SK-N-SH (cell line): ENCODE measurements around the gene TMEM151A. TPM values are rescaled to one million over a fixed set of nuclear protein-coding genes. Genes with fewer than 3 reads are reported as not detected.

Experiments
- CTCF ChIA-PET: fragments of 300-600, 350-600 bp; formaldehyde crosslinking; extraction: SDS; loops from one replicate; lab custom pipeline; 2021; lab: Yijun Ruan, JAX
- POLR2A ChIA-PET: fragments of 350-600 bp; sonication (Branson Sonifier 250); formaldehyde crosslinking; extraction: SDS; loops from one replicate; lab custom pipeline; 2020; ENCODE audit warnings: antibody characterized with exemption, inconsistent platforms; lab: Yijun Ruan, JAX
- DNase-seq: peaks from one replicate; pipeline ENCODE4 v3.0.0; 2012
- H2AFZ ChIP-seq: fragments of 200-600 bp; sonication (generic); 2 replicates; pipeline ENCODE4 v1.8.1; 2016; ENCODE audit warnings: antibody characterized with exemption, mild to moderate bottlenecking, low read depth
- H3F3A ChIP-seq: fragments of 200-600 bp; sonication (generic); replicated peaks from 2 replicates; pipeline ENCODE3; 2016; ENCODE audit warnings: antibody characterized with exemption, mild to moderate bottlenecking; ENCODE audit not compliant: insufficient read depth
- H3K27ac ChIP-seq, 2 experiments: fragments of 200-500 bp in 1 of 2; fragments of 200-600 bp in 1 of 2; sonication (Bioruptor generic) in 1 of 2; sonication (generic), shearing (Covaris generic) in 1 of 2; 2 replicates each; pipeline versions ENCODE4 v1.5.1 to v1.6.1; 2014 to 2016; ENCODE audit warnings: low read depth in 2 of 2, inconsistent platforms in 1 of 2, low read length in 1 of 2, mild to moderate bottlenecking in 1 of 2, mixed read lengths in 1 of 2
- H3K27me3 ChIP-seq: fragments of 200-600 bp; sonication (generic), shearing (Covaris generic); 2 replicates; pipeline ENCODE4 v1.6.1; 2016; ENCODE audit warnings: mixed run types; ENCODE audit not compliant: insufficient read depth
- H3K36me3 ChIP-seq, 2 experiments: fragments of 200-500 bp in 1 of 2; fragments of 200-600 bp in 1 of 2; sonication (Bioruptor generic) in 1 of 2; sonication (generic) in 1 of 2; replicated peaks in 1 of 2; 2 replicates each; pipeline versions ENCODE3 to v1.5.1; 2014 to 2016; ENCODE audit warnings: low read length in 1 of 2, mild to moderate bottlenecking in 1 of 2; ENCODE audit not compliant: insufficient read depth in 2 of 2, control insufficient read depth in 1 of 2
- H3K4me1 ChIP-seq, 2 experiments: fragments of 200-500 bp in 1 of 2; fragments of 200-600 bp in 1 of 2; sonication (Bioruptor generic) in 1 of 2; sonication (generic), shearing (Covaris generic) in 1 of 2; 2 replicates each; pipeline versions ENCODE4 v1.5.1 to v1.6.1; 2014 to 2016; ENCODE audit warnings: low read depth in 1 of 2, low read length in 1 of 2, mixed run types in 1 of 2; ENCODE audit not compliant: insufficient read depth in 2 of 2, control insufficient read depth in 1 of 2
- H3K4me2 ChIP-seq: fragments of 200-600 bp; sonication (generic), shearing (Covaris generic); 2 replicates; pipeline ENCODE4 v1.6.1; 2017; ENCODE audit warnings: mixed run types
- H3K4me3 ChIP-seq, 2 experiments: fragments of 200-500 bp in 1 of 2; fragments of 200-600 bp in 1 of 2; sonication (Bioruptor generic) in 1 of 2; sonication (generic), shearing (Covaris generic) in 1 of 2; 2 replicates each; pipeline versions ENCODE4 v1.5.1 to v1.8.1; 2014 to 2016; ENCODE audit warnings: low read depth in 2 of 2, inconsistent platforms in 1 of 2, low read length in 1 of 2, mild to moderate bottlenecking in 1 of 2, mixed read lengths in 1 of 2, moderate library complexity in 1 of 2
- H3K79me2 ChIP-seq: fragments of 200-600 bp; sonication (generic); 2 replicates; pipeline ENCODE4 v1.8.1; 2017; ENCODE audit warnings: mild to moderate bottlenecking; ENCODE audit not compliant: insufficient read depth
- H3K9ac ChIP-seq: fragments of 200-600 bp; sonication (generic); 2 replicates; pipeline ENCODE4 v1.6.1; 2017; ENCODE audit warnings: mixed run types
- H3K9me2 ChIP-seq: fragments of 200-600 bp; sonication (generic); 2 replicates; pipeline ENCODE4 v1.6.1; 2017; ENCODE audit warnings: mixed run types
- H3K9me3 ChIP-seq: fragments of 200-600 bp; sonication (generic); 2 replicates; pipeline ENCODE4 v1.6.1; 2017; ENCODE audit warnings: mixed run types, mild to moderate bottlenecking, moderate library complexity
- H4K20me1 ChIP-seq: fragments of 200-600 bp; sonication (generic); 2 replicates; pipeline ENCODE4 v1.6.1; 2017; ENCODE audit warnings: mild to moderate bottlenecking, mixed run types; ENCODE audit not compliant: insufficient read depth
- CHD2 ChIP-seq: fragments of 150-350 bp; IDR thresholded peaks from 2 replicates; pipeline ENCODE4 v1.6.1; 2018; ENCODE audit warnings: low read length; ENCODE audit not compliant: partially characterized antibody
- GABPA ChIP-seq: IDR thresholded peaks from 2 replicates; pipeline ENCODE4 v1.4.0; 2012; ENCODE audit warnings: low read depth, mild to moderate bottlenecking
- MEF2A ChIP-seq: IDR thresholded peaks from 2 replicates; pipeline ENCODE4 v1.4.0; 2012; ENCODE audit warnings: low read depth, borderline replicate concordance
- NFIC ChIP-seq: IDR thresholded peaks from 2 replicates; pipeline ENCODE4 v1.4.0; 2012; ENCODE audit warnings: borderline replicate concordance
- NRF1 ChIP-seq: IDR thresholded peaks from 2 replicates; pipeline ENCODE4 v1.6.1; 2012; ENCODE audit warnings: low read depth, mild to moderate bottlenecking, low read length
- POLR2AphosphoS5 ChIP-seq: IDR thresholded peaks from 2 replicates; pipeline ENCODE4 v1.6.1; 2012; ENCODE audit warnings: low read depth, low read length
- RFX5 ChIP-seq: IDR thresholded peaks from 2 replicates; pipeline ENCODE4 v1.6.1; 2012; ENCODE audit warnings: mild to moderate bottlenecking, improper control_type of control experiment, low read length
- TCF12 ChIP-seq: IDR thresholded peaks from 2 replicates; pipeline ENCODE4 v1.4.0; 2012
- YY1 ChIP-seq: IDR thresholded peaks from 2 replicates; pipeline ENCODE4 v1.4.0; 2012; ENCODE audit warnings: low read depth, mild to moderate bottlenecking
- WGBS: methylation state at CpG from one replicate; pipeline ENCODE4 v1.1.6; 2017; ENCODE audit warnings: low lambda C conversion rate; 5-methylcytosine and 5-hydroxymethylcytosine counted together
- polyA plus RNA-seq, 3 experiments: library from polyadenylated mRNA; depleted of rRNA; stranded (reverse); fragments of >200 nt; gene quantifications; 2 replicates each; pipeline ENCODE4 v1.2.3, GENCODE V29; 2012
- TF ChIP-seq, protein P1 (sequence below): IDR thresholded peaks from 2 replicates; pipeline ENCODE4; 2012
- TF ChIP-seq, protein P2 (sequence below): IDR thresholded peaks from 2 replicates; pipeline ENCODE4 v1.4.0; 2012; ENCODE audit warnings: low read depth, borderline replicate concordance
- TF ChIP-seq, protein P3 (sequence below): fragments of 150-350 bp; IDR thresholded peaks from 2 replicates; pipeline ENCODE4 v1.6.1; 2017; ENCODE audit warnings: antibody characterized with exemption, low read length, low read depth, borderline replicate concordance

Gene TMEM151A
- polyA plus RNA-seq, 1 of the 3 experiments (the other 2 are of a cell fraction): 0.35 TPM

DNA sequence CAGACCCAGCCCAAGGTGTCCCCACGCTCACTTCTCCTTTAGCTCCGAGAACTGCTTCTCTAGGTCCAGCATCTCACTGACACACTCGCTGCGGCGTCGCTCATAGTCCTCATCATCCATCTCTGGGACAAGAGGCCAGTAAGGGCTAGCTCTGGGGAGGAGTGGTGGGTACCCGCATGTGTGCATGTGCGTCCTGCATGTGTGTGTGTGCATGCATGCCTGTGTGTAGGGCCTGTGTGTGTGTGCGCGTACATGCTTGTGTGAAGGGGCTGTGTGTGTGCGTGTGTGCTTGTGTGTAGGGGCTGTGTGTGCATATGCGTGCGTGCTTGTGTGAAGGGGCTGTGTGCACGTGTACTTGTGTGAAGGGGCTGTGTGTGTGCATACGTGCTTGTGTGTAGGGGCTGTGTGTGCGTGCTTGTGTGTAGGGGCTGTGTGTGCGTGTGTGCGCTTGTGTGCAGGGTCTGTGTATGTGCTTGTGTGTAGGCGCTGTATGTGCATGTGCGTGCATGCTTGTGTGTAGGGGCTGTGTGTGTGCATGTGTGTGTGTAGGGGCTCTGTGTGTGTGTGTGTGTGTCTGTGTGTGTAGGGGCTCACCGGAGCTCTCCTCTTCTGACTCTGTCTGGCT, 49.9 kb downstream of the TMEM151A start:
- Histone ChIP-seq H3K27me3 (no peaks in the 10 kb centered on the region), H3K4me3 (no peak overlapping the region), H3F3A (peaks cover 18% of the 10 kb centered on the region), H3K9me2 (no peaks in the 10 kb centered on the region), H4K20me1 (no peaks in the 10 kb centered on the region), H3K4me2 (no peak overlapping the region), H3K4me1 (peaks cover 38 to 50% of the 10 kb centered on the region in 2 experiments), H3K36me3 (peaks cover 7 to 36% of the 10 kb centered on the region in 2 experiments), H3K9ac (no peak overlapping the region), H3K79me2 (peaks cover 27% of the 10 kb centered on the region), H2AFZ (no peak overlapping the region), H3K9me3 (no peaks in the 10 kb centered on the region), H3K27ac (no peak overlapping the region)
- ChIA-PET POLR2A (no interaction called here), CTCF (interaction anchor here (5.4 kb wide), 1 partner anchor 30 kb away, joined by 74 read pairs; no protein-coding TSS in a partner anchor)
- DNase-seq: peak; percentile 1
- no peak for TF ChIP-seq MEF2A
- TF ChIP-seq, protein P1, sequence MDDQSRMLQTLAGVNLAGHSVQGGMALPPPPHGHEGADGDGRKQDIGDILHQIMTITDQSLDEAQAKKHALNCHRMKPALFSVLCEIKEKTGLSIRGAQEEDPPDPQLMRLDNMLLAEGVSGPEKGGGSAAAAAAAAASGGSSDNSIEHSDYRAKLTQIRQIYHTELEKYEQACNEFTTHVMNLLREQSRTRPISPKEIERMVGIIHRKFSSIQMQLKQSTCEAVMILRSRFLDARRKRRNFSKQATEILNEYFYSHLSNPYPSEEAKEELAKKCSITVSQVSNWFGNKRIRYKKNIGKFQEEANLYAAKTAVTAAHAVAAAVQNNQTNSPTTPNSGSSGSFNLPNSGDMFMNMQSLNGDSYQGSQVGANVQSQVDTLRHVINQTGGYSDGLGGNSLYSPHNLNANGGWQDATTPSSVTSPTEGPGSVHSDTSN: no peak
- no peak for TF ChIP-seq GABPA
- TF ChIP-seq RFX5: no peak
- TF ChIP-seq, protein P2, sequence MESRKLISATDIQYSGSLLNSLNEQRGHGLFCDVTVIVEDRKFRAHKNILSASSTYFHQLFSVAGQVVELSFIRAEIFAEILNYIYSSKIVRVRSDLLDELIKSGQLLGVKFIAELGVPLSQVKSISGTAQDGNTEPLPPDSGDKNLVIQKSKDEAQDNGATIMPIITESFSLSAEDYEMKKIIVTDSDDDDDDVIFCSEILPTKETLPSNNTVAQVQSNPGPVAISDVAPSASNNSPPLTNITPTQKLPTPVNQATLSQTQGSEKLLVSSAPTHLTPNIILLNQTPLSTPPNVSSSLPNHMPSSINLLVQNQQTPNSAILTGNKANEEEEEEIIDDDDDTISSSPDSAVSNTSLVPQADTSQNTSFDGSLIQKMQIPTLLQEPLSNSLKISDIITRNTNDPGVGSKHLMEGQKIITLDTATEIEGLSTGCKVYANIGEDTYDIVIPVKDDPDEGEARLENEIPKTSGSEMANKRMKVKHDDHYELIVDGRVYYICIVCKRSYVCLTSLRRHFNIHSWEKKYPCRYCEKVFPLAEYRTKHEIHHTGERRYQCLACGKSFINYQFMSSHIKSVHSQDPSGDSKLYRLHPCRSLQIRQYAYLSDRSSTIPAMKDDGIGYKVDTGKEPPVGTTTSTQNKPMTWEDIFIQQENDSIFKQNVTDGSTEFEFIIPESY: no peak
- TF ChIP-seq CHD2: no peak
- 93% methylated on average over 21 of the region's 21 CpGs for WGBS

DNA sequence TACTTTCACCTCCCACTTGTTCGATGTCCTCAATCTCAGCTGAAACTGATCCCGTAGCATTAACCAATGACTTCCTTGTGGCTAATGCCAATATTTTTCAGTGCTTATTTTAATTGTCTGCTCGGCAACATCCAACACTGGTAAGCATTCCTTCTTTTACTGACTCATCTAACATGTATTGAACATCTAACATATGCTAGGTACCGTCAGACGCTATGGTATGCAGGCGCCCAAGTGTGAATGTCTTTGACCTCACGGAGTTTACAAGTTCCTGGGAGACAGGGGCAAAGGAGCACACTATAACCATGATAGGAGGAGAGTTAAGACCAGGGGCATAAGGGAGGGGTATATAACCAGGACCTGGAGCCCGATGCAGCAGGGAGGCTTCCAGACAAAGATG, 51.5 kb downstream of the TMEM151A start:
- ChIA-PET CTCF (interaction anchor here (5.5 to 6.6 kb wide), 2 partner anchors 9 to 30 kb away, joined by 33 to 62 read pairs; partner anchors contain the start of gene RIN1), POLR2A (no interaction called here)
- DNase-seq: no peak
- Histone ChIP-seq H3K79me2 (peaks cover 27% of the 10 kb centered on the region), H3K27me3 (no peaks in the 10 kb centered on the region), H3K36me3 (peaks cover 7 to 36% of the 10 kb centered on the region in 2 experiments), H4K20me1 (no peaks in the 10 kb centered on the region), H3F3A (peaks cover 10% of the 10 kb centered on the region), H3K9ac (no peak overlapping the region), H3K9me3 (no peaks in the 10 kb centered on the region), H3K4me2 (peak overlapping the region; percentile 96; the same call in 1 of the 2 replicates), H2AFZ (no peak overlapping the region), H3K27ac (no peak overlapping the region), H3K4me3 (0 out of 4 replicates have a peak overlapping the region, but pooled peaks of 1 of the 2 experiments have one; percentile 95), H3K4me1 (peaks cover 25 to 42% of the 10 kb centered on the region in 2 experiments), H3K9me2 (no peaks in the 10 kb centered on the region)
- 94% methylated on average over 8 of the region's 8 CpGs for WGBS
- TF ChIP-seq CHD2 (no peak), NFIC (no peak), TCF12 (no peak), YY1 (no peak), POLR2AphosphoS5 (no peak), NRF1 (no peak)
- TF ChIP-seq, protein P1: no peak
- TF ChIP-seq, protein P3, sequence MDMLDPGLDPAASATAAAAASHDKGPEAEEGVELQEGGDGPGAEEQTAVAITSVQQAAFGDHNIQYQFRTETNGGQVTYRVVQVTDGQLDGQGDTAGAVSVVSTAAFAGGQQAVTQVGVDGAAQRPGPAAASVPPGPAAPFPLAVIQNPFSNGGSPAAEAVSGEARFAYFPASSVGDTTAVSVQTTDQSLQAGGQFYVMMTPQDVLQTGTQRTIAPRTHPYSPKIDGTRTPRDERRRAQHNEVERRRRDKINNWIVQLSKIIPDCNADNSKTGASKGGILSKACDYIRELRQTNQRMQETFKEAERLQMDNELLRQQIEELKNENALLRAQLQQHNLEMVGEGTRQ: no peak
